Stimulated activated CD4-positive, alpha-beta T cell treated with anti-CD3 and anti-CD28 coated beads, TNF-alpha, amount 100 ng/mL, for 4 hours (primary cell): Measurements from ENCODE around the gene NOC2L.
A peak's percentile ranks its signal among the peaks of the same experiment; 100 is the strongest.
"Not testable (repeated sequence)": the region's sequence is repeated elsewhere in the genome, so short reads cannot be mapped to it uniquely, and the experiment has no call there.

Experiments used
- DNase-seq, 3 experiments: peaks; one replicate each; pipeline ENCODE4 v3.0.0-alpha.2; 2020; ENCODE audit warnings: low read depth in 3 of 3

The NOC2L gene

DNA sequence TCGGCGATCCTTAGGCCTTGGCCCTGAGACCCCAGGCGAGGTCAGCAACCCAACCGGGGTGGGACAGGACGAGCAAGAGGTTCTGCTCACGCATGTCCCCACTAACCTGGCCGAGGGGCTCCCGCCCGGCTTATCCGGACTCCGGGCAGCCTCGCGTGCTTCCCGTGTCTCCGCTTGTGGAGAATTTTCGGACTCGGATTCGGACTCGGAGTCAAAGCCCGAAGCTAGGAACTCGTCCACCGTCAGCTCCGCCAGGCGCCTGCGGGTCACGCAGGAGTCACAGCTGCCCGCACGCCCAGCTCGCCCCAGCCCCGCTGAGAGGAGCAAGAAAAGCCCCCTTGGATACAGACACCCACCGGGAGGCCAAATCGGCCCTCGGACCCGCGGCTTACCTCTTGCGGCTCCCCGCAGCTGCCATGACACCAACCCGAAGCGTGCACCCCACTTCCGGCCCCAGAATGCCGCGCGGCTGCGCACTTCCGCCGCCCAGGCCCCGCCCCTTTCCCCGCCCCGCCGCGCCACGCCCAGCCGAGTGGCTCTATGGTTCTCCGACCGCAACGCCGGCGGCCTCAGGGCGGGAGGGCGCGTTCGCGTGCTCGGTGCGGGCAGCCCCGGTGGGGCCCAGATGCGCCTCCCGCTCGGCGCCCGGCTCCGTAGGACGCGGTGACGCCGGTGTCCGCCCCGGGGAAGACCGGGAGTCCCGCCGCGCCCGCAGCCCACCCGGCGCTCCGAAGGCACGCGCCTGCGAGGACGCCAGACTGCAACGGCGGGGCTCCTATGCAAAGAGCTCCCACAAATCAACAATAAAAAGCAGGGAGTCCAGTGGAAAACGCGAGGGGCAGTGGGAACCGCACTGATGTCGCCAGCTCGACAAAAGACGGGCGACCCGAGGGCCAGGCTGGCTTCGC, at the start of gene NOC2L:
Gene NOC2L (minus strand): TSS at position 434 of the 908 bp plus-strand sequence. CDS start 16 bp downstream, at position 418.
- peak; percentile 94 to 97 (median 94) for DNase-seq

GRCh38 chr1:1006305-1007159, 47.5 kb upstream of the NOC2L start:
- no peak for DNase-seq

GRCh38 chr1:1005774-1006304, 46.8 kb upstream of the NOC2L start:
- no peak for DNase-seq

DNA sequence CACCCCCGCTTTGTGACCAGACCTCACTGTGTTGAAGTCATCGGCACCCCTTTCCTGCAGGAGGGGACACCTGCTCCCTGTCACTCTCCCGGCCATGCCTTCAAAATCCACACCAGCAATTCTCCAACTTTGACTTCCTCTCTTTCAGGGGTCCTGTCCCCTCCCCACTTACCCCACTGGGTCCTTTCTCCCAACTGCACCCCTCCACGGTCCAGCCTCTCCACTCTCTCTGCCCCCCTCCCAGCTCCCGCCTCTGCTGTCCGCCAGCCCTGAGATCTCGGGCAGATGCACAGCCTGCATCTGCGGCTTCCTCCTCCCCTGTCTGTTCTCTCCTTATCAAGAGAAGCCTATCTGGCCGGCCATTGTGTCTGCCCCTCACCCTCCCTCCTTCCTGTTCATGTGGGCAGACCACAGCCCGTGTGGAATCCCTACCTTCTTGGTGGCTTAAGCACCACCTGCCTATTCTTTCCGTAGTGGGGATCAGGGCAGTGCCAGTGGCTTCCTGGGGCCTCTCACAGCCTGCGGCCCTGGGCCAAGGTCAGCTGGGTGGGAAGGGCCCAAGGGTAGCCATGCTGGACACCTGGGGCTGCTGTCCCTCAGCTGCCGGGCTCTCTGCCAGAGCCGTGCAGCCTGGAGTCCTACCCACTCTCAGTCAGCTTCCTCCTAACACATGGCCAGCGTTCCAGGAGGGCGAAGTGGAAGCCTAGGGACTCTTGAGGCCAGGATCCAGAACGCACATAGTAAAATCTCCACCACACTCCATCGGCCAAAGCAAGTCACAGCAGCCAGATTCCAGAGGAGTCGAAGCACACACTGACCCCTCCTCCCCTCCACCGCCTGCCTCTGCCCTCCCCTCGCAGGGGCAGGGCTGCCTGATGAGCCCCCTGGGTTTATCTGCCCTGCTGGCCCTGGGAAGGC, 46.0 kb upstream of the NOC2L start:
- DNase-seq = no peak

DNA sequence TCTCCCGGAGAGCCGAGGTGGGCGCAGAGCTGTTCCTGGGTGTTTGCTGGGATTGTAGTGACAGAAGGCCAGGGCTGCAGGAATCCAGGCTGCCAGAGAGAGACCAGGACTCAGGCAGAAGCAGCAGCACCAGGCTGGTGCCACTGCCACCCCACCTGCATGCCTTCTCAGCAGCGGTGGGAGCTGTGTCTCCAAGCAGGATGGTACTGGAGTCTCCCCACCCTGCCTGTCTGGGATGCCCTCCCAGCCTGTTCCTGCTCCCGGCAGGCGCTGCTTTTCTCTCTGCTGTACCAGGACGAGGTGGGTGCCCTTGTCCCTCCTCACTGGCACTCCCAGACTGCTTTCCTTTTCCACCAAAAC, 45.3 kb upstream of the NOC2L start:
- DNase-seq = no peak

DNA sequence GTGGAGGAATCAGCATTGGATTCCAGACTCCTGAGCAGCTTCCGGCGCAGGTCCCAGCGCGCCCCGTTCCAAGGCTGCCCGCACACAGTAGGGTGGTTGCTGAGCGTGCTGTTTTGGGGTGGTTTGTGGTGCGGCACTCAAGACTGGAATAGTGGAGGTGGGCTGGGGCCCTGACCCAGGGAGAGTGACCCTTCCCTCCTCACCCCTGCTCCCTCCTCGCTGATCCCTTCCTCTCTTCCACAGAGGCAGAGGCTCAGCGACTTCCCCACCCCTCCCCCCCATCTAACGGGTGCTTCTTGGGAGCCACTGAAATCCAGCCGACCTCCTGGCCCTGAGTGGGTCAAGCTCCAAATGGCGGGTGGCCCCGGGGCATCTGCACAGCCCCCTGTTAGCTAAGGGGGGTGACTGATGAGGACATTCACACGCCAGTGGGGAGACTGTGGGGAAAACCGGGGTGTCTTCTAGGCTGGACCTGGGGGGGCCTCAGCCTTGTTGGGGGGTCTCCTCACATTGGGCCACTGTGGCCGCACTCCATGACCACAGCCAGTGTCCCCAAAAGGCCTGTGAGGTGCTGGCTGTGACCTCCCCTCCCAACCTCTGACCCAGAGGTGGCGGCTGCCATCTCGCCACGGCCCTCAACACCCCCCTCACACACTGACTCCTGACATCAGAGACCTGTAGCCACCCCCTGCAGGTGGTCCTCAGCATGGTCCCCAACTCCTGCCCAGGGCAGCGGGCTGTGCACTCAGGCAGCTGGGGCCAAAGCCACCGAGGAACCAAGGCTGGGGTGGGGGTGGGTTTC, 44.8 kb upstream of the NOC2L start:
- no peak for DNase-seq

GRCh38 chr1:1001057-1001783, 42.2 kb upstream of the NOC2L start:
- DNase-seq = no peak

DNA sequence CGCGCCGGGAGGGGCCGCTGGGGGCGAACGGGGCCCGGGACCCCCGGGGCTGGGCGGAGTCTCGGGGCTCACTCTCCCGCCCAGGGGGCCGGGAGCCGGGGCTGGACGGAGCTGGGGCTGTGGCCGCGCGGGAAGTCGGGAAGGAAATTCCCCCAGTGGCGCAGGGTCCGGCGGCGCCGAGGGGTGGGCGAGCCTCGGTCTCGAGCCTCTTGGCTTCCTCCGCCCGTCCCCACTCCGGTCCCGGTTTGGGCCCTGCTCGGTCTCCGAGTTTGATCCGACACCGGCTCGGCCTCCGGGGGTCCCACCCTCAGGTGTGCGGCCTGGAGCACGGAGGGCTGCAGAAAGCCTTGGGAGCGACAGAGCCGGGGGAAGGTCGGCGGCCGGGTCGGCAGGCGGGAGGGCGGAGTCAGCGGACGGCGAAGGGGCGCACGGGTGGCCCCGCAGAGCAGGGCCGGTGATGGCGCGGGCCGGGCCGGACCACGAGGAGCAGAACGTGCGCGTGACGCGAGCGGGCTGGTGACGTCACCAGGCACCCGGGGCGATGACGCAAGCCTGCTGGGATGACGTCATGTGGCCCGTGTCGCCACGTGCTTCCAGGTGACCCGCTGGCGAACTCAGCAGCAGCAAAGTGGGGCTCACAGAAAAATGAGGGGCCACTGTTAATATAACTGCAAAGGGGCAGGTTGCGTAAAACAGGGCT, 41.5 kb upstream of the NOC2L start:
- DNase-seq = peak; percentile 43 to 66 (median 66)

DNA sequence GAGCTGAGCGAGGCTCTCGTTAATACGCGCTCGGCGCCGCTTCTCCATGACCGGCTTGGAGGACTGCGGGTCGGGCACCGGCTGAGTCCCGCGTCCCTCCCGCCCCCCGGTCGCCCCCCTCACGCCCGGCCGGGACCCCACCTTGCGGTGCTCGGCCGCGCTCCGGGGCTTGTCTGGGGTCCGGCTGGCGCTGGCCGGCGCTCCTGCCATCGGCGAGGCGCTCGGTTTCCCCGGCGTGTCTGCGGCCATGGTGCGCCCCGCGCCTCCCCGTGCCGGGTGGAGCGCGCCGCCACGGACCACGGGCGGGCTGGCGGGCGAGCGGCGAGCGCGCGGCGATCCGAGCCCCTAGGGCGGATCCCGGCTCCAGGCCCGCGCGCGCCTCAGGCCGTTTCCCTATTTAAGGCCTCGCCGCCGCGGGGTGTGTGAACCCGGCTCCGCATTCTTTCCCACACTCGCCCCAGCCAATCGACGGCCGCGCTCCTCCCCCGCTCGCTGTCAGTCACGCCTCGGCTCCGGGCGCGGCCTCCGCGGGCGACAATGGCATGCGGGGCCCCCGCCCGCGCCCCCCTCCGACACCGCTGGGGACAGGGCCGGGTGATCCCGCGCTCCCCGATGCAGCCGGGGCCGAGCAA, 40.8 kb upstream of the NOC2L start, which contains the start of gene HES4:
Gene HES4 (minus strand): TSS at position 373 of the 632 bp plus-strand sequence. CDS start 124 bp downstream, at position 249.
- DNase-seq = peak; percentile 51 to 58 (median 54)

DNA sequence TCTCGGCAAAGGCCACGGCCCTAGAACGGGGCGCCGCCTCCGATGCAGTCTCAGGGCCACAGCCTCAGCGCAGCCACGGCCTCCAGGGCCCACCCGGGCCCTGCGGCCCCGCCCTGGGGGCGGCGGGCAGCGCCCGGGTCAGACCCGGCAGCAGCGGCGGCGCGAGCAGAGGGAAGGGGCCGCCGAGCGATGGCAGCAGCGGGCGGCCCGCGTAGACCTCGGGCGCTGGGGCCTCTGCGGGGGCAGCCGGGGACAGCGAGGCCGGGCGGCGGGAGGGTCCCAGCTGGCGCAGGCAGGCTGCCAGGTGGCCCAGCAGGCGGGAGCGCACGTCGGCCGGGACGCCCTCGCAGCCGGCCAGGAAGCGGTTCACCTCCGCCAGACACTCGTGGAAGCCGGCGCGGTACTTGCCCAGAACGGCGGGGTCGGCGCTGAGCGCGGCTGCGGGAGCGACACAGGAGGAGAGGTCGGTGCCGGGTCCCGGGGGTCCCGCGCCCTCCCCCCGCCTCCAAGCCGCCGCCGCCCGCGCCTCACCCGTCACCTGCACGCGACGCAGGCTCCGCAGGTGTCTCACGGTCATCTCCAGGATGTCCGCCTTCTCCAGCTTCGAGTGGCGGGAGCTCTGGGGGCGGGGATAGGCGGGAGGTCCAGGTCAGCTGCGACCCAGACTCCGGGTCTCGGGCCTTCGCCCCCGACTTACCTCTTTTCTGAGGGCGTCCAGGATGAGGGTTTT, 40.1 kb upstream of the NOC2L start:
- no peak for DNase-seq

GRCh38 chr1:998745-998994, 39.6 kb upstream of the NOC2L start:
- DNase-seq = no peak

- no peak for DNase-seq
Observed at GRCh38 chr1:997993-998744, 39.1 kb upstream of the NOC2L start.

GRCh38 chr1:997713-997992, 38.6 kb upstream of the NOC2L start:
- DNase-seq = no peak

GRCh38 chr1:996851-997712, 38.0 kb upstream of the NOC2L start:
- DNase-seq = no peak

DNA sequence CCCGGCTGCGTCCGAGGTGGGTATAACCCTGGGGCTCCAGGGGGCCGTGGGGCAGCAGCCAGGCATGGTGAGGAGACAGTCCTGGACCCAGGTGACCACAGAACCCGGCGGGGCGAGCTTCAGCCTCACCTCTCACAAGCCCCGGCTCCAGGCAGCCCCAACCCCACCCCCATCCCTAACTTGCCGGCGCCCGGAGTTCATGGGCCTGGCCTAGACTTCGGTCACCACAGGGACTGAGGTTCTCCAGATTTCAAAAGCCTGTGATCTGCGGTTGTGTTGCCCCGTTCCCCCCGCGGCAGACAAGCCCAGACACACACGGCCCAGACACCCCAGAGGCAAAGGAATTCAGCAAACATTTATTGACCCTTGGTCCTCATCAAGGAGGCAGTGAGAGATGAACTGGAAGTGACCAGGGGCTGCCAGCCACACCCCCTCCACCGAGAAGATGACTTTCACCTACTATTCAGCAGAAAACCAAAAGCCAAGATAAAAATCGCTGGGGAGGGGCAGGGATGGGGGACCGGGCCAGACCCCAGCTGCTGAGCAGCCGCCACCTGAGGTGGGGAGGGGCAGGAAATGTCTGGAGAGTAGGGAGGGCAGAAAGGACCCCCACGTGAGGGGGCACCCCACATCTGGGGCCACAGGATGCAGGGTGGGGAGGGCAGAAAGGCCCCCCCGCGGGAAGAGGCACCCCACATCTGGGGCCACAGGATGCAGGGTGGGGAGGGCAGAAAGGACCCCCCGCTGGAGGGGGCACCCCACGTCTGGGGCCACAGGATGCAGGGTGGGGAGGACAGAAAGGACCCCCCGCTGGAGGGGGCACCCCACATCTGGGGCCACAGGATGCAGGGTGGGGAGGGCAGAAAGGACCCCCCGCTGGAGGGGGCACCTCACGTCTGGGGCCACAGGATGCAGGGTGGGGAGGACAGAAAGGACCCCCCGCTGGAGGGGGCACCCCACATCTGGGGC, 36.9 kb upstream of the NOC2L start:
- no peak for DNase-seq

- DNase-seq = not testable (repeated sequence)
Observed at GRCh38 chr1:994546-994945, 35.5 kb upstream of the NOC2L start.
